SIG-M5 treated with dmso at 0.1 percent for 504 hours (cell line): Measurements from ENCODE around the gene KCNJ12.
"Not testable (repeated sequence)": the region's sequence is repeated elsewhere in the genome, so short reads cannot be mapped to it uniquely, and the experiment has no call there.

Experiments used
- DNase-seq: peaks from one replicate; lab custom pipeline; 2025; ENCODE audit not compliant: unreplicated experiment; lab: John Stamatoyannopoulos, UW

The KCNJ12 gene

DNA sequence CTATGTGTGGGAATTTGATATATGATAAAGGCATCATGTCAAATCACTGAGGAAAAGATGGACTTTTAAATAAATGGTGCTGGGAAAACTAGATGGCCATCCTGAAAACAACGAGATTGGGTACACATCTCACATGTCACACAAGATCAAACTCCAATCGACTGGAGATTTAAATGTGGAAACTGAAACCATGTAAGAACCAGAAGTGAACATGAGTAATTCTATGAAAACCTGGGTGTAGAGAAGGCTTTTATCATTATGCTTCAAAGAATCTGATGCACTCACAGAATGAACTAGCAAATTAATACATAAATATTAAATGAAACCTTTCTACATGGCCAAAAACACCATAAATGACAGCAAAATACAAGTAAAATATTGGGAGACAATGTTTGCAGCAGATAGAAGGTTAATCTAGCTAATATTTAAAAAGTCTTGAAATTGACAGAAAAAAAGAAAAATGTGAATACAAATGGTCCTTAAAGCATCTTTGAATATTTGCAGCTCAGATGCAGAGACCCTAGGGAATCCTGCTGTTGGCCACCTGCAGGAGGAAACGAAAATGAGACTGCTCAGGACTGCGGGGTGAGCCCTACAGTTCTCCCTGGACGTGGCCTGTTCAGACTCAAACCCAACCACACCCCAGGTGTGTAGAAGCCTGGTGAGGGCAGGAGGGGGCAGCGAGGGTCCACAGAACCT, 62.3 kb downstream of the KCNJ12 start:
- not testable (repeated sequence) for DNase-seq

DNA sequence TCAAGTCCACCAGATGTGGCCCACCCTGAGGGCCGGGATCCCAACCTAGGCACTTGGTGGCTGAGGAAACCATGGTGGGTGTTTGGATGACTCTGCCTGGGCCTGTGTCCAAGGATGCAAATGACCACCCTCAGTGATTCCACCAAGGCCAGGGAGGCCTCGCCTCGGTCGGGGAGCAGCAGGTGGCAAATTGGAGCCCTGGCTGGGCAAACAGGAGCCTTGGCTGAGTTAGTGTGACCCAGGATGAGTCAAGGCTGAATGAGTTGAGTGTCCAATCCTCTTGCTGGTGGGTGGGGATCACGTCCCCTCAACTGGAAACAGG, 62.8 kb downstream of the KCNJ12 start:
- not testable (repeated sequence) for DNase-seq

DNA sequence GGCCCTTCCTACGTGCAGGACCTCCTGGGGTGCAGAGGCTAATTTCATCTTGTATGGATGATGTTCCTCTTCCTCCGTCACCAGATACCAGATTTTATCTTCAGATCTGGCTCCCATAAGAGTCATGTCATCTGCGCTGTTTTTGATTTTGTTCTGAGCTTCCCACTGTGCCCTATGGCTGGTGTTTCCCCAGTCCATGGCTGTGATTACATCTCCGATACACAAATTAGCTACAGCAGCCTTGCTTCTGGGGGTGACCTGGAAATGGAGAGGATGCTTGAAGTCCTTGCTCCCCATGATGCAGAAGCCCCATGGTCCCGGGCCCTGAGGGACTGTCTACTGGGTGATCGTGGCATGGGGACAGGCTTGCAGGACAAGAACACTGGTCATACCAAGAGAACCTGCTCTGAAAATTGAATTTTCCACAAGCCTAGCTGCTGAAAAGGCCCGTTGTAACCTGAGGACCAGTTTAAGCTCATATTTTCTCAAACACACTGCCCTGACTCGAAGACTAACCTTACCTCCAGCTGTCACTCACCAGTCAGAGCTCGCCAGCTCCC, 69.0 kb downstream of the KCNJ12 start:
- no peak for DNase-seq

DNA sequence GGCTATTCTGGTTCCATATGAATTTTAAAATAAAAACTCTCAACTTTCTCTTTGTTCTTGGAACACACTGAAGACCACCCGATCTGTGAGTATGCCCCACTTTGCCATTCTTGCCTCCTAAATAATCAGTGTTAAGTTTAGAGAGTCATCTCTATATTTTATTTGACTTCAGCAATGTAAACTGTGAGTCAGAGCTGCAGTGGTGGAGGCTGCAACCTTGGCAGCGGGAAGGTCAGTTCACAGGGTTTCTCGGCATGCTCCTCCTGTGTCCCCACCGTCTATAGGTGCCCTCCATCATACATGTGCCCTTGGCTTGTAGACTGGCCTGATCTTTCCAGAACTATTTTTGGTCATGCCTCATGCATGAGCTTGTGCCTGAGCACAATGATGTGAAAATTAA, 71.4 kb downstream of the KCNJ12 start:
- not testable (repeated sequence) for DNase-seq

DNA sequence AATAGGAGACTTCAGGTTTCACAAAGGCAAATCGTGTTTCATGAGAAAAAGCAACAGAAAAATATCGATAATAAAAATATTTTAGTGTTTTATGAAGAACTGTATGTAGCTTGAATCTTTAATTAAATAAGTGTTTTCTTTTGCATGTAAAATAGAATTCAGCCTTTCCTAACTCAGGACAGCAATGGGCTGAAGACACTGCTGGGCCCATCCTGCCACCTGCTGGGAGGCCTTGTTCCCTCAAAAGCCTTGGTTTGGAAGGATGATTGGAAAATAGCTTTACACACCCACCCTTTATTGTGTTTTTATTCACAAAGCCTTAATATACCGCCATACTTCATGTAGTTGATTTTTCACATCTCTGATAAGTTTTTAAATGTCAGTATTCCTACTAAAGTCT, 73.7 kb downstream of the KCNJ12 start:
- DNase-seq = not testable (repeated sequence)

DNA sequence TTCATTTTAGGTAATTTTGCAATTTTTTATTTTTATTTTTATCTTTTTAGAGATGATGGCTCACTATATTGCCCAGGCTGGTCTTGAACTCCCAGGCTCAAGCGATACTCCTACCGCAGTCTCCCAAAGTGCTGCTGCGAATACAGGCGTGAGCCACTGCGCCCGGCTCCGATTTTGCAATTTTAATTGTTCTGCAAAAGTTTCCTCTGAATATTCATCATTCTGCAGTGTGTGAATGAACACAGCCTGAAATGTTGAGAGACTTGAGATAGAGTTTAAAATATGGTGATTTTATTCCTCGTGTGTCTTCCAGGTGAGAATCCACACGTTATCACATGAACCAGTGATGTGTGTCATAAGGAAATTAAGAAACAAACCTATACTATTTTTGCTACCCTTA, 75.8 kb downstream of the KCNJ12 start:
- DNase-seq = no peak

DNA sequence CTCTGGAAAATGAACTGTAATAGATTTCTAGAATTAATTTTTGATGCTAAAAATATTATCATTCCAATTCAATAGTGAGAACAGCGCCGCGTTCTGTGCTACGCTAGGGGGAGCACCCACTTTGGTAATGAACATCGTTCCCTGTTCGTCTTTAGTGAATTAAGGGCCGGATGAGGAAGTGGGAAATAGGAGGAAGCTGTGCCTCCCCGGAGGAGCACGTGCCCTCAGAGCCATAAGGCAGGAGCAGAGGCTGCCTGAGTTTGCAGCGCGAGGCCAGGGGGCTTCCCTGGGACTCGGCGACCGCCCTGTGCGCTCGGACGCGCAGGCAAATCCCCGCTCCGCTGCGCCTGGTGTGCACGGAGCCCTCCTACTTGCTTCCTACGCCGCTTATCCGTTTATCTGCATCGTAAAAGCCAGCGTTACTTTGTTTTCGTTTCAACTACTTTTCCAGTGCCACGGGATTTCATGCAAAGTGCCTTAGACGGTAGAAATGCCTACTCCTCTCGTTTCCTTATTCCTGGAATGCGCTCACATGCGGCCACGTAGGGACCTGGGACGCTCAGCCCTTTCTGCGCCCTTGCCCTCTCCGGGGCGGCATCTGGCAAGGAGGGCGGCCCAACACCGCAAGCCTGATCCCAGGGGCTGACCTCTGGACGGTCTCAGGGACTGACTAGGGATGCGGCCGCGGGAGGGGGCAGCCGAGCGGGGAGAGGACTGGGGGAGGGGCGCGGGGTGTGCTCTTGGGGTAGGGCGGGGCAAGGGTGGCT, 76.4 kb downstream of the KCNJ12 start:
- peak; percentile 21 for DNase-seq

DNA sequence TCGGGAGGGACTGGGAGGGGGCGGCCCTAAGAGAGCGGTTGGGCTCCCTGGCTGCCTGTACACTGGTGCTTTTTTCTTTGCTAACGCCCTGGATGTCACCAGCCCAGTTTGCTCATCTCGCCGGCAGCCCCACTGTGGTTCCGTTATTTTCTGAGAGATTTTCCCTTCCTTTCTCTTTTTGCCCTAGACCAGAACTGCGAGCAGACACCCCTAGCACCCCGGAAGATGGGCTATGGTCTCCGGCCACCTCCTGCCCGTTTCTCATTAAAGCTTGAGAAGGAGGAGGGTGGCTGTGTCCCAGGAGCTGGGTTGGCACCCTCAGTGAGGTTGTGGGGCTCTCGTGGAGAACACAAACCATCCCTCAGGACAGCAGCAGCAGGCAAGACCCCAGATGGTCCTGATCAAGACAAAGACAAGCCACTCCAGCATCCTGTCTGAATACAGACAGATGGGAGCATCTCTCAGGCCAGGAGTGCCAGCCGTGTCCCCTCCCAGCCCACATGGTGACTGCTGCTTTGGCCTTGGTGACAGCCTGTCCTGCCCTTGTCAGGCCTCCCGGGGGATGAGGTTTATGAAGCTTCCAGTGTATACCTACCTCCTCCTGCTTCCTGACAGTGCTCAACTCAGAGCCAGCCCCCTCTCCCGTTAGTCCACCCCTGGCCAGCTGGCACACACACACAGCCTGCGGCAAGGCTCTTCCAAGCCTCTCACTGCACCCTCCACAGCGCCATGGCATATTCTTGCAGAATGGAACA, 77.2 kb downstream of the KCNJ12 start:
- DNase-seq = no peak

DNA sequence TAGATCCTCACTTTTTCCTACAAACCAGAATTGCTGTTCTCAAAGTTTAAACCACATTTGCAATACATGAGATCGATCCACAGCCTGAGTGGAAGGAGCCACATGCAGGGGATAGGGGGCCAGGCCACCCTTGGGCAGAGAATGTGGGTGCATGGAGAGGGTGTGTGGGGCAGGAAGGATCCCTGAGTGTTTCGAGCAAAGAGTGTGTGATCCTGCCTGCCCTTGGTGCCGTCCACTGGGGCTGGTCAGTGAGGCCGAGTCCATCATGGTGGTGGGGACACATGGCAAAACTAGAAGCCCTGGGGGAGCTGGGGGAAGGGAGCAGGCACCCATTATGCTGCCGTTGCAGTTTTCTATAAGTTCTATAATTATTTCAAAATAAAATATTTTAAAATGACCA, 77.8 kb downstream of the KCNJ12 start:
- DNase-seq = not testable (repeated sequence)

DNA sequence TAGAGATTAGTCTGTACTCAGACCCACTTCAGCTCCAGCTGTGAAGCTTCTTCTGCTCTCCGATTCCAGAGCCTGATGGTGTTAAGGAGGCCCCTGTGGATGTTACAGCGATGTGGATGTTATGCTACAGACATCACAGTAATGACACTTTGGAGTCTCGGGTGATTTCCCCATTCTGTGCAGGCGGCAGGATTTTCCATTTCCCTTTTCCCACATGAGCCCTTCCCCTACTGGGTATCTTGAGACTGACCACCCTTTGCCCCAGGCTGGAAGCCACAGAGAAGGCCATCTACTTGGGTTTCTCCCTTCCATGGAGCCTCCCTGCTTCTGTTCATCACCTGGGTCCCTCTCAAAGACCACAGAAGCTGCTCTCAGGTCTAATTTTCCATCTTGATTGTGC, 78.3 kb downstream of the KCNJ12 start:
- DNase-seq = no peak

DNA sequence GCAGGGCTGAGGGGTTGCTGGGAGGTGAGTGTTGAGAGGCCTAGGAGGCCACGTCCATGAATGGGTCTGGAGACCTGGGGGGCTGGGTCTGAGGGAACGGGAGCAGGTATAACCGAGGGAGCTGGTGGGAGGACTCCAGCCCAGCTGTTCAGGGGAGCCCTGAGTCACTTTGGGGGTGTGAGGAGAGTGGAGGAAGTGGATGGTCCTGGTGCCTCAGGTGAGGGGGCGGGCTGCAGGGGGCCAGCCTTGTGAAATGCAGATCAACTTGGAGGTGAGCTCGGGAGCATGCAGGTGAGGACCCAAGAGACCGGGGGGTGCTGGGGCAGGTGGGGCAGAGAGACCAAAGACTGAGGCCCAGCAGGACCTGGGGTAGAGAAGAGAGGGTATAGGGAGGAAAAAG, 79.6 kb downstream of the KCNJ12 start:
- no peak for DNase-seq

DNA sequence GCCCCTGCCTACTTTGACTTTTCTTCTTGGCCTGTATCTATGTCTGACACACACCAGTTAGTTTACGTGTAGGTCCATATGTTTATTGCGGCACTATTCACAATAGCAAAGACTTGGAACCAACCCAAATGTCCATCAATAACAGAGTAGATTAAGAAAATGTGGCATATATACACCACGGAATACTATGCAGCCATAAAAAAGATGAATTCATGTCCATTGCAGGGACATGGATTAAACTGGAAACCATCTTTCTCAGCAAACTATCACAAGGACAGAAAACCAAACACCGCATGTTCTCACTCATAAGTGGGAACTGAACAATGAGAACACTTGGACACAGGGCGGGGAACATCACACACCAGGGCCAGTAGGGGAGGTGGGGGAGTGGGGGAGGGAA, 80.3 kb downstream of the KCNJ12 start:
- not testable (repeated sequence) for DNase-seq

DNA sequence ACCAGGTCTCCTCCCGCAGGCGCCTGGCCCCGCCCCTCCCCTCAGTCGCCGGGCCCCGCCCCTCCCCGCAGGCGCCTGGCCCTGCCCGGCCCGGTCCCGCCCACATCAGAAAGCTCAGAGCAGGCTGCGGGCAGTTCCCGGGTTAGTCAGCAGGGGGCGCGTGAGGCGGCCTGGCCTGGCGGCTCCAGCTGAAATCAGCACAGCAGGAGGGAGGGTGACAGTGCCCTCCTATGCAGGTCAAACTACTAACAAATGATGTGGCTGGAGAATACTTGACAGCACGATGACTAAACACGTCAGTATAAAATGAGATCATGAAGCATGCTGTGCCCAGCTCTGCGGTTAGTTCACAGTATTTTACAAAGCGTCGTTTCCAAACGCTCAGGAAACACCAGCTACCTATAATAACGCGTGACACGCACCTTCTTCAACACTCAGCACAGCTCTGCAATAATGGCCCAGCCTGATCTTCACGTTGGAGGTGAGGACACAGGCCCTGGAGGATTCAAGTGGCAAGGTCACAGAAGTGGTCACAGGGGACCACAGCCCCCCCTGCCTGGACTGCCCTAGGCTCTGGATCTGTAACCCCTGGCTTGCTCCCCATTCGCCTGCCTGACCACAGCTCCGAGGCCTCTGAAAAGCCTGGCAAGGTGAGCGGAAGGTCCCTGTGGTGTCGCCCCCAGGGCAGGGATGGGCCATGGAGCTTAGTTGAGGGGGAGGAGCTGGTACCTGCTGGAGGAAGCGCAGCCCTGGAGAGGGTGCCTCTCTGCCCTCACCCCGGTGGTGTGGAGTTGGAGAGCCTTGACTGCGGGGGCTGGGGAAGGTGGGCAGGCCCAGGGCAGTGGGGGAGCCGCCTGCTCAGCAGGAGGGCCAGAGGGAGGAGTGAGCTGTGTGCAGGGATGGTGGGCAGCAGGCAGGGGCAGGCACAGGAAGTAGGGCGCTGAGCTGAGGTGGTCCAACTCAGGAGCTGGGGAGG, 81.2 kb downstream of the KCNJ12 start:
- DNase-seq = peak; percentile 80

DNA sequence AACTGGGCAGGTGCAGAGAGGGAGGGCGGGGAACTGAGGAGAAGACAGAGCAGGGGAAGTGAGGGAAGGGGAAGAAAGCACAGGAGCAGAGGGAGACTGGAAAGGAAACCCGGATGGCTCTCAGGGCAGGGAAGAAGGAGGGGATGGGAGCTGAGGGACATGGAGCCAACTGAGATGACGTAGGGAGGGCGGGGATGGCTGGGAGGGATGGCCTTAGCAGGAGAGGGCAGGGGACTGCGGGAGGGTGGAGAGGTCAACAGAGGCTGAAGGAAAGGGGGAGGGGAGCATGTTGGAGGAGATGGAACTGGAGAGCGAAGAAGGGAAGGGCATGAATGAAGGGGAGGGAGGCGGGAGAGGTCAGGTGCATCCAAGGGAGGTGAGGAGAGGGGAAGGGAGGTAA, 81.9 kb downstream of the KCNJ12 start:
- no peak for DNase-seq

DNA sequence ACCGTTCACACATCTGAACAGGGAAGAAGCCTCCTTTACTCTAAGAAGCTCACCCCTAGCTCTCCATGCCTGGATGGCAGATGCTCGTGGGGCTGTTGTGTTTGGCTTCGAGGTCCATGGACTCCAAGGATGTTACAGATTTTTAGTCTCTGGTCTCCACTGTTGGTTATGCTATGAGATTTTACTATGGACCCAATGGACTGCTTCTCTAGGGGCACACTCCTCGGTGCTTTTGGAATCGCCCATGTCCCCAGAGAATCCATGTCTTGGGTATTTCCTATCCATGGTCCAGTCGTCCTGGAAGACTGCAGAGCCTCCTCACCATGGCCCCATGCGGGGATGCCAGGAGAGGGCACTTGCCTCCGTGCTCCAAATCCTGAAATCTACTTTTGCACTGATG, 83.4 kb downstream of the KCNJ12 start:
- DNase-seq = no peak

DNA sequence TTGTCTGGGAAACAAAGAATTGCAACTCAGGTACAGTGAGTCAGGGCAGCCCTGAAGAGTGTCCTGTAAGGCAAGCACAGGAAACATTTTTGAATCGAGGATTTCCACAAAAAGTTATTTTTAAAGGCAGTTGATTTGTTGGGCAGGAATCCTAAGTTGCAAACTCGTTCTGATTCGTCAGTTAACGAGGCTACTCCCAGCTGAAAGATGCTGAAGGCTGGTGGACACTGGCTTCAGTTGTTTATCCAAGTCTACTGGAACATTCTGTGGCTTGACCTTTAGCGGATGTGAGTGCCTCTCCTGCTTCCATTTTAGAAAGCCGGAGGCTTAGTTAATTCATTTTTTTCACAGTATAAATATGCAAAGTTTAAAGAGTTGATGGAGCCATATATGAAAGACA, 84.2 kb downstream of the KCNJ12 start:
- DNase-seq = no peak

DNA sequence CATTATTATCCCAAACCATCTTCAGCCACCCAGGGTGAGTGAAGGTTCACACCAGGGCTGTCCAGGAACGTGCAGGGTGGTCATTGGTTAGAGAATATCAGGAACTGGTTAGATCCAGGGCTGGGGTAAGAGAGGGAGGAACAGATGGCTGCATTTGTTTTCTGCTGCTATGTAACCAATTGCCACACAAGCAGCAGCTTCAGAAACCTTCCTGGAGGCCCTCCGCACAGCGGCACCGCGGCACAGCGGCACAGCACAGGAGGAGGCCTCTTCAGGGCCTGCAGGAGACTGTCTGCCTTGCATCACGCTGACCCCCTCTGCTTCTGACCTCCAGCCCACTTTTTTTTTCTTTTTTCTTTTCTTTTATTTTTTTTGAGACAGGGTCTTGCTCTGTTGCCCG, 86.1 kb downstream of the KCNJ12 start:
- DNase-seq = no peak

DNA sequence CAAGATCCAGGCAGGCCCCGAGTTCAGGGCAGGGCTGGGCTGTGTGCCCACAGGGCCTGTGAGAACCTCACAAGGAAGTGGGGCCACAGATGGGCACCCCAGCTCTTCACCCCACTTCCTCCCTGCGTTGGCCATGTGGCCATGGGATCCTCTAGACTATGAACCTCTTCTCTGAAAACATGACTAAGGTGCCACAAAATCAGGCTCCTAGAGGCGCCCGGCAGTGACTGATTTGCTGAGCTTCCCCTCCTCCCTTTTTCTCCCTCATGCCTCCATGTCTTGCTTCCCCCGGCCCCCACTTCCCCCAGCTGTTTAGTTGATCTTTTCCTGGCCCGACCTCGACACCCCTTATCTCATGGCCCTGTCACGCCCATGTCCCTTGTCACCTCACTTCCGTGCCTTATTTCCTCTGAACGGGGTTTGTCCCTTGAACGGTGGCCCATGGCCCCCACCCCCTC, 87.1 kb downstream of the KCNJ12 start:
- no peak for DNase-seq

DNA sequence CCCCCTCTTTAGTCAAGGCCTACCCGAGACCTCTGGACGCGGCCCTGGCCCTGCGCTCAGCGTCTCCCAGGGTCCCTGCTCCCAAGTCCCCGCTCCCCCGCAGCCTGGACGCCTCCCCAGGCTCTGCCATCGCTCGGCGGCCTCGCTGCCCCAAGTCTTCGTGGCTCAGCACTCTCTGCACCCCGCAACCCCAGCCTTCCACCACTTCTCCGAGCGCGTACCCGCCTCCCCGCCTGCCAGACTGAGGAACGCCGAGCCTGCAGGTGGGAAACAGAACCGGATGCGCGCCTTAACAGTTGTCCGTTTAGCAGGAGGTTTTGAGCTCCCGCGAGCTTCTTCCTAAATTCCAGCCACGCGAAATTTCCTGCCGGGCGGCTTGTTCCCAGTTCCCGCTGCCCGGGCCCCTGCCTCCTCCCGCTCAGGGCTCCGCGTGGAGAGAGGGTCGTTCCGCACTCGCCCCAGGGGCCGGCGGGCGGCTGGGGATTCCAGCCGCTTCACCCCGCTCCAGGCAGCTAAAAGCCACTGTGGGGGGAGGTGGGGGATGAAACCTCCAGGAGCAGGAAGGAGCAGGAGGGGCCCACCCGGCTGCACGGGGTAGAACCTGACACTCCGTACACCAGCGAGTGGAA, 87.7 kb downstream of the KCNJ12 start:
- no peak for DNase-seq

DNA sequence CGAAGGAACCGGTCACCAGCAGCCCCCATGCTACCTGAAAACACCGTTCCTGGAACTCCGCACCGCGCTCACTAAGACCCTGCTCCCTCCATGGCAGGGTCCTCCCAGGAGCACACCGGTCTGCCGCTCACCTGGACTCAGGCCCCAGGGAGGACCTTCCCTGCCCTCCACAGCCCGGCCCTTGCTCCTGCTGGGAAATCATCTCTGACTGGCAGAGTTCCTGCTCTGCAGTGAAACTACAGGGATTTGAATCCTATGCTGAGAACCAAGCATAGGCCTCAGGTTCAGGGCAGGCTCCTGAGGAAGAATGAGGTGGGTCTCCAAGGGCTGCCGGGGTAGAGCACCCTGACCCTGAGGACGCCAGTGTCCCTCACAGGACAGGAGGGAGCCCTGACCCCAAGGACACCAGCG, 88.5 kb downstream of the KCNJ12 start:
- DNase-seq = no peak
